Fibroblast of lung (primary cell): ENCODE results near the gene CCDC112. TPM values are rescaled to one million over a fixed set of nuclear protein-coding genes. Genes with fewer than 3 reads are reported as not detected.

ENCODE experiments used
- DNase-seq, 2 donors: peaks; one replicate each; pipeline versions ENCODE4 v3.0.0 to v3.0.0-alpha.2; 2010; ENCODE audit warnings: low read depth in 2 of 2
- H2AFZ ChIP-seq: 2 replicates; pipeline ENCODE4 v1.5.1; 2012; ENCODE audit warnings: low read length, control low read depth, inconsistent platforms
- H3K27ac ChIP-seq: 2 replicates; pipeline ENCODE4 v1.5.1; 2011; ENCODE audit warnings: low read length, control low read depth; ENCODE audit not compliant: insufficient read depth
- H3K27me3 ChIP-seq: 2 replicates; pipeline ENCODE4 v1.5.1; 2011; ENCODE audit warnings: mild to moderate bottlenecking, low read length; ENCODE audit not compliant: control insufficient read depth, insufficient read depth
- H3K36me3 ChIP-seq: 2 replicates; pipeline ENCODE4 v1.5.1; 2011; ENCODE audit warnings: low read length; ENCODE audit not compliant: control insufficient read depth, insufficient read depth
- H3K4me1 ChIP-seq: 2 replicates; pipeline ENCODE4 v1.5.1; 2011; ENCODE audit warnings: low read length; ENCODE audit not compliant: control insufficient read depth, insufficient read depth; ENCODE audit errors: extremely low read depth
- H3K4me2 ChIP-seq: 2 replicates; pipeline ENCODE4 v1.5.1; 2011; ENCODE audit warnings: low read length, control low read depth; ENCODE audit not compliant: insufficient read depth; ENCODE audit errors: extremely low read depth
- H3K4me3 ChIP-seq, 4 experiments: fragments of 200-600 bp in 1 of 4; sonication (generic) in 1 of 4; replicated peaks in 1 of 4; 2 replicates each; pipeline ENCODE4 v1.5.1; 2011 to 2016; ENCODE audit warnings: low read length in 4 of 4, low read depth in 3 of 4, mild to moderate bottlenecking in 3 of 4, control low read depth in 2 of 4, inconsistent platforms in 1 of 4, mixed read lengths in 1 of 4; ENCODE audit not compliant: insufficient read depth in 1 of 4; ENCODE audit errors: control extremely low read depth in 1 of 4
- H3K79me2 ChIP-seq: 2 replicates; pipeline ENCODE4 v1.5.1; 2012; ENCODE audit warnings: mild to moderate bottlenecking, low read length, inconsistent platforms; ENCODE audit not compliant: control insufficient read depth, insufficient read depth
- H3K9ac ChIP-seq: 2 replicates; pipeline ENCODE4 v1.5.1; 2011; ENCODE audit warnings: mild to moderate bottlenecking, low read length, control low read depth; ENCODE audit not compliant: insufficient read depth
- H3K9me3 ChIP-seq: 2 replicates; pipeline ENCODE4 v1.5.1; 2012; ENCODE audit warnings: low read depth, low read length; ENCODE audit not compliant: control insufficient read depth, insufficient read depth
- H4K20me1 ChIP-seq: 2 replicates; pipeline ENCODE4 v1.5.1; 2011; ENCODE audit warnings: low read length; ENCODE audit not compliant: control insufficient read depth, insufficient read depth; ENCODE audit errors: extremely low read depth
- EZH2 ChIP-seq: IDR thresholded peaks from 2 replicates; pipeline ENCODE4 v1.5.1; 2012; ENCODE audit warnings: low read length, control low read depth, mild to moderate bottlenecking; ENCODE audit errors: missing control alignments
- polyA minus RNA-seq: library from RNA; depleted of rRNA, polyadenylated mRNA; stranded (reverse); fragments of >200 nt; gene quantifications from 2 replicates; pipeline ENCODE4 v1.2.3, GENCODE V29; 2011; ENCODE audit warnings: low replicate concordance
- polyA plus RNA-seq, 2 donors: library from polyadenylated mRNA; depleted of rRNA in 1 of 2; stranded (reverse) in 1 of 2; unstranded in 1 of 2; fragments of >200 nt; gene quantifications; 2 replicates each; pipeline ENCODE4 v1.2.1, GENCODE V29; 2011 to 2012; ENCODE audit warnings: missing spikeins in 1 of 2
- total RNA-seq: library from RNA; depleted of rRNA; stranded (reverse); fragments of >200 nt; gene quantifications from 2 replicates; pipeline ENCODE4 v1.2.1, GENCODE V29; 2014
- TF ChIP-seq, protein P1 (sequence below), 2 donors: IDR thresholded peaks in 1 of 2; conservative IDR thresholded peaks in 1 of 2; 1 replicate in 1 of 2; 2 replicates in 1 of 2; pipeline ENCODE4 v1.5.1; 2011 to 2012; ENCODE audit warnings: low read length in 2 of 2, control low read depth in 1 of 2, inconsistent platforms in 1 of 2, low read depth in 1 of 2, mild to moderate bottlenecking in 1 of 2

Gene CCDC112, protein sequence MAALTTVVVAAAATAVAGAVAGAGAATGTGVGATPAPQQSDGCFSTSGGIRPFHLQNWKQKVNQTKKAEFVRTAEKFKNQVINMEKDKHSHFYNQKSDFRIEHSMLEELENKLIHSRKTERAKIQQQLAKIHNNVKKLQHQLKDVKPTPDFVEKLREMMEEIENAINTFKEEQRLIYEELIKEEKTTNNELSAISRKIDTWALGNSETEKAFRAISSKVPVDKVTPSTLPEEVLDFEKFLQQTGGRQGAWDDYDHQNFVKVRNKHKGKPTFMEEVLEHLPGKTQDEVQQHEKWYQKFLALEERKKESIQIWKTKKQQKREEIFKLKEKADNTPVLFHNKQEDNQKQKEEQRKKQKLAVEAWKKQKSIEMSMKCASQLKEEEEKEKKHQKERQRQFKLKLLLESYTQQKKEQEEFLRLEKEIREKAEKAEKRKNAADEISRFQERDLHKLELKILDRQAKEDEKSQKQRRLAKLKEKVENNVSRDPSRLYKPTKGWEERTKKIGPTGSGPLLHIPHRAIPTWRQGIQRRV
- total RNA-seq, result 7.4 and 13.7 TPM in 2 replicates
- 5.2 and 5.7 TPM in 2 replicates for polyA plus RNA-seq
- polyA plus RNA-seq (2012), result 8.0 TPM in 2 replicates
- 0.15 TPM in 1 of 2 replicates, not detected in the other for polyA minus RNA-seq

DNA sequence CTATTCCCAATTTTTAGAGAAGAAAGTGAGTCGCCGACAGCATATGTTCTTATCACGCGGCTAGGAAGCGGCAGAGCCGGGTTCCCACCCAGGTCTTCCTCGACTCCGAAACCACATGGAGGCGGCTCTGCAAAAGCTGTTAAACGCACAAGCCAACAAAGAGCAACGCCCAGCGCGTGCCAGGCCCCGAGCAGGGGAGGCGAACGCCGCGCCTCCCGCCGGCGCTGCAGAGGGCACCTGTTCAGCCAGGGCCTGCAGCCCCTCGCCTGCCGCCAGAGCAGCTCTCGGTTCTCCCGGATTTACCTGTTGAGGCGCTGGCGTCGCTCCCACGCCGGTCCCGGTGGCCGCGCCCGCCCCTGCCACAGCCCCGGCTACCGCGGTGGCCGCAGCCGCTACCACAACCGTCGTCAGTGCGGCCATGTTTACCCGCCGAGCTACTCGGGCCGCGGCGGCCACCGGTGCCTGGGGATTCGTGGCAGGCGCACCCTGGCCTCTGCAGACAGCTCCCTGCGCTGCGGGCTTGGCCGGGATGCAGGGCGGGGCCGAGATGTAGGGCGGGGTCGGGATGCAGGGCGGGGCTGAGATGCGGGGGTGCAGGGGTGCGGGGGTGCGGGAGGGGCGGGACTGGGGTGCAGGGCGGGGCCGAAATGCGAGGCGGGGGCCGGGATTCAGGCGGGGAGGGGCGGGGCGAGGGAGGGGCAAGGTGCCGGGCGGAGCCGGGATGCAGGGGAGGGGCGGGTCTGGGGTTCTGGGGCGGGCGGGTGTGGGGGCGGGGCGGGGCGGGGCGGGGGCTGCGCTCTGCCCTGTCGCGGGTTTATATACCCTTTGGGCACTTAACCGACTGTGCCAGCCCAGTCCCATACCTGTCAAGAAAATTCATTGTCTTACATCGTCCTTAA lies at the start of gene CCDC112:
Gene CCDC112 (minus strand): TSS at position 531 of the 899 bp plus-strand sequence. CDS start 111 bp downstream, at position 420.
- no peaks in the 10 kb centered on the region for H3K4me1 ChIP-seq
- H3K27ac ChIP-seq, result peak within 1 kb of the TSS; percentile 14
- peak within 1 kb of the TSS; percentile 71 for H3K9ac ChIP-seq
- peak within 1 kb of the TSS; percentile 79 for H2AFZ ChIP-seq
- no peaks in the 10 kb centered on the region for H3K9me3 ChIP-seq
- H3K79me2 ChIP-seq, result peaks cover 19% of the 10 kb centered on the region
- no peaks in the 10 kb centered on the region for H3K27me3 ChIP-seq
- peaks cover 1% of the 10 kb centered on the region for H3K36me3 ChIP-seq
- no peak for TF ChIP-seq EZH2
- H4K20me1 ChIP-seq, result no peaks in the 10 kb centered on the region
- DNase-seq, result peak; percentile 77 to 79
- H3K4me3 ChIP-seq, result peak within 1 kb of the TSS; percentile 57 to 86 (median 80)
- peak within 1 kb of the TSS; percentile 88 for H3K4me2 ChIP-seq

DNA sequence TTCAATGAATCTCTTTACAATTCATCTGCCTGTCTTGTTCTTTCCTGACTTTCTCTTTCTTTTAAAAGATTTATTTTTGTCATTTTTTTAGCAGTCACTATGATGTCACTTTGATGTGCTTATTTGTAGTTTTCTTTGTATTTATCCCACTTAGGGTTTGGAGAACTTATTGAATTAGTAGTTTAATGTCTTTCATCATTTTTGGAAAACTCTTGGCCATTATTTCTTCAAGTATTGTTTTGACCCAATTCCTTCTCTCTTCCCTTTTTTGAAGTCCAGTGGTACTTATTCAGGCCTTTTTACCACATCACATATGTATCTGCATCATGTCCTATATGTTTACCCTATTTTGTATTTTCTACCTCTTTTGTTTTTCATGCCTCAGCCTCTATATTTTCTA lies 48.9 kb upstream of the CCDC112 start:
- TF ChIP-seq EZH2, result no peak
- TF ChIP-seq, protein P1, sequence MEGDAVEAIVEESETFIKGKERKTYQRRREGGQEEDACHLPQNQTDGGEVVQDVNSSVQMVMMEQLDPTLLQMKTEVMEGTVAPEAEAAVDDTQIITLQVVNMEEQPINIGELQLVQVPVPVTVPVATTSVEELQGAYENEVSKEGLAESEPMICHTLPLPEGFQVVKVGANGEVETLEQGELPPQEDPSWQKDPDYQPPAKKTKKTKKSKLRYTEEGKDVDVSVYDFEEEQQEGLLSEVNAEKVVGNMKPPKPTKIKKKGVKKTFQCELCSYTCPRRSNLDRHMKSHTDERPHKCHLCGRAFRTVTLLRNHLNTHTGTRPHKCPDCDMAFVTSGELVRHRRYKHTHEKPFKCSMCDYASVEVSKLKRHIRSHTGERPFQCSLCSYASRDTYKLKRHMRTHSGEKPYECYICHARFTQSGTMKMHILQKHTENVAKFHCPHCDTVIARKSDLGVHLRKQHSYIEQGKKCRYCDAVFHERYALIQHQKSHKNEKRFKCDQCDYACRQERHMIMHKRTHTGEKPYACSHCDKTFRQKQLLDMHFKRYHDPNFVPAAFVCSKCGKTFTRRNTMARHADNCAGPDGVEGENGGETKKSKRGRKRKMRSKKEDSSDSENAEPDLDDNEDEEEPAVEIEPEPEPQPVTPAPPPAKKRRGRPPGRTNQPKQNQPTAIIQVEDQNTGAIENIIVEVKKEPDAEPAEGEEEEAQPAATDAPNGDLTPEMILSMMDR (conservative IDR thresholded peaks at IDR 0.05 in 1 of 2, IDR thresholded peaks at IDR 0.05 in 1 of 2; ENCODE audit: low read depth in 1 of 2, low read length in 2 of 2), result no peak
- H4K20me1 ChIP-seq, result no peaks in the 10 kb centered on the region
- peaks cover 3% of the 10 kb centered on the region for H3K4me1 ChIP-seq
- H3K4me3 ChIP-seq, result no peak overlapping the region
- H3K79me2 ChIP-seq, result no peaks in the 10 kb centered on the region
- no peak overlapping the region for H3K4me2 ChIP-seq
- H3K9ac ChIP-seq, result no peak overlapping the region
- no peaks in the 10 kb centered on the region for H3K9me3 ChIP-seq
- no peak overlapping the region for H2AFZ ChIP-seq
- H3K36me3 ChIP-seq, result no peaks in the 10 kb centered on the region
- no peaks in the 10 kb centered on the region for H3K27me3 ChIP-seq
- no peak overlapping the region for H3K27ac ChIP-seq
- no peak for DNase-seq

DNA sequence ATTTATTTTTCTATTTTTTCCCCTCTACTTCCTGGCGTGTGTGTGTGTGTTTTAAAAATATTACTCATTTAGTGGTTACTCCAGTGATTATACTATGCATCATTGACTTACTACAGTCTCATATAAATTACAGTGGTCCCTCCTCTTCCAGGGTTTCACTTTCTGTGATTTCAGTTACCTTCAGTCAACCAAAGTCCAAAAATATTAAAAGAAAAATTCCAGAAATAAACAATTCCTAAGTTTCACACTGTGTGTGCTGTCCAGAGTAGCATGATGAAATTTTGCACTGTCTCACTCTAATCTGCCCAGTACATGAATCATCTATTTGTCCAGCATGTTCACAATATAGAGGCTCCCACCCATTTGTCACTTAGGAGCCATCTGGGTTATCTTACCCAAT lies 47.4 kb upstream of the CCDC112 start:
- H2AFZ ChIP-seq, result no peak overlapping the region
- DNase-seq, result peak; percentile 55 to 83
- no peaks in the 10 kb centered on the region for H3K9me3 ChIP-seq
- H3K36me3 ChIP-seq, result no peaks in the 10 kb centered on the region
- H3K9ac ChIP-seq, result no peak overlapping the region
- no peak overlapping the region for H3K4me3 ChIP-seq
- no peaks in the 10 kb centered on the region for H3K27me3 ChIP-seq
- H3K79me2 ChIP-seq, result no peaks in the 10 kb centered on the region
- no peak overlapping the region for H3K27ac ChIP-seq
- H3K4me2 ChIP-seq, result peak overlapping the region; percentile 39
- H3K4me1 ChIP-seq, result peaks cover 3% of the 10 kb centered on the region
- TF ChIP-seq, protein P1 (conservative IDR thresholded peaks at IDR 0.05 in 1 of 2, IDR thresholded peaks at IDR 0.05 in 1 of 2; ENCODE audit: low read depth in 1 of 2, low read length in 2 of 2), result no peak
- TF ChIP-seq EZH2, result no peak
- H4K20me1 ChIP-seq, result no peaks in the 10 kb centered on the region
